ENCODE data around the gene TAF5L.
"Not testable (repeated sequence)": the region's sequence is repeated elsewhere in the genome, so short reads cannot be mapped to it uniquely, and the experiment has no call there.

Gene TAF5L

GRCh38 chr1:229570305-229570704 is 55.6 kb downstream of the TAF5L start:
- in situ Hi-C loops (cut with MboI; ENCODE audit: low sequenced_read_pairs, unreplicated experiment): no loop called here
- no peak for TF ChIP-seq CTCF (IDR thresholded peaks at IDR 0.05; ENCODE audit: borderline replicate concordance, control extremely low read depth, extremely low read depth, insufficient read depth, missing control alignments)
- DNase-seq (ENCODE audit: low spot score): no peak

DNA sequence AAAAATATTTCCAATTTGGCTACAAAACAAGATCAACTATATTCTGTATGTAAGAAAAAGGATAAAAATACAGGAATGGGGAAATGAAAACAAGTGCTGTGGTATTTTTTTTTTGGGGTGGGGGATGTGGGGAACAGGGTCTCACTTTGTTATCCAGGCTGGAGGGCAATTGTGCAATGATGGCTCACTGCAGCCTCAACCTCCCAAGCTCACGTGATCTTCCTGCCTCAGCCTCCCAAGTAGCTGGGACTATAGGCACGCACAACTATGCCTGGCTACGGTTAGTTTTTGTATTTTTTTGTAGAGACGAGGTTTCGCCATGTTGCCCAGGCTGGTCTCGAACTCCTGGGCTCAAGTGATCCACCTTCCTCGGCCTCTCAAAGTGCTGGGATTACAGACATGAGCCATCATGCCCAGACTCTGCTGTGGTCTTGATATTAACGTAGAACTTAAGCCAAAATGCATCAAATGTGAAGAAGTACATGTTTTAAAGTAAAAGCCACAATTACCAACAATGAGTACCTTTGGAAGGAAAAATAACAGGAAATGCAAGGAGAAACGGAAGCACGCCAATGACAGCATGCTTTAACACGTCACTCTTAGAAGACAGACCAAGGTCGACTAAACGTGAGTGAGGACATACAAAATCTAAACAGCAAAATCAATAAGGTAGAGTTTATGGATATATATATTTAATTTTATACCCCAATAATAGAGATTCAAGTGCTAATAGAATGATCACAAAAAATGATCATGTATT is 58.6 kb downstream of the TAF5L start:
- no peak for TF ChIP-seq CTCF (IDR thresholded peaks at IDR 0.05; ENCODE audit: borderline replicate concordance, control extremely low read depth, extremely low read depth, insufficient read depth, missing control alignments)
- DNase-seq (ENCODE audit: low spot score): no peak
- in situ Hi-C loops (cut with MboI; ENCODE audit: low sequenced_read_pairs, unreplicated experiment): no loop called here

- no peak for TF ChIP-seq CTCF (IDR thresholded peaks at IDR 0.05; ENCODE audit: borderline replicate concordance, control extremely low read depth, extremely low read depth, insufficient read depth, missing control alignments)
- no peak for DNase-seq (ENCODE audit: low spot score)
- in situ Hi-C loops (cut with MboI; ENCODE audit: low sequenced_read_pairs, unreplicated experiment): no loop called here
These were observed 62.2 kb downstream of the TAF5L start for GRCh38 chr1:229563701-229564100.

GRCh38 chr1:229563241-229563640 is 62.7 kb downstream of the TAF5L start:
- no peak for TF ChIP-seq CTCF (IDR thresholded peaks at IDR 0.05; ENCODE audit: borderline replicate concordance, control extremely low read depth, extremely low read depth, insufficient read depth, missing control alignments)
- in situ Hi-C loops (cut with MboI; ENCODE audit: low sequenced_read_pairs, unreplicated experiment): no loop called here
- DNase-seq (ENCODE audit: low spot score): no peak

DNA sequence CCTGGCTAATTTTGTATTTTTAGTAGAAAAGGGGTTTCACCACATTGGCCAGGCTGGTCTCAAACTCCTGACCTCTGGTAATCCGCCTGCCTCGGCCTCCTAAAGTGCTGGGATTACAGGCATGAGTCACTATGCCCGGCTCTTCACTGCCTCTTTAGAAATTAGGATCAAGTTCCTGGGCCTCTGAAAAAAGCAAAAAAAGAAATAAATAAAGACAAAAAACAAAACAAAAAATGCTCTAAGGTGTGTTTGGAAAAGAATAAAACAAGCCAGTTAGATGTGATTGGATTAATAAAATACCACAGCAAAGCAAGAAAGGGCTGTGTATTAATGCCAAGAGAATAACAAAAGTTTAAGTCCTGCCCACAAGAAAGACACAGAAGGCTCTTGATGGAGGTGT is 63.2 kb downstream of the TAF5L start:
- in situ Hi-C loops (cut with MboI; ENCODE audit: low sequenced_read_pairs, unreplicated experiment): no loop called here
- TF ChIP-seq CTCF (IDR thresholded peaks at IDR 0.05; ENCODE audit: borderline replicate concordance, control extremely low read depth, extremely low read depth, insufficient read depth, missing control alignments): no peak
- DNase-seq (ENCODE audit: low spot score): no peak

DNA sequence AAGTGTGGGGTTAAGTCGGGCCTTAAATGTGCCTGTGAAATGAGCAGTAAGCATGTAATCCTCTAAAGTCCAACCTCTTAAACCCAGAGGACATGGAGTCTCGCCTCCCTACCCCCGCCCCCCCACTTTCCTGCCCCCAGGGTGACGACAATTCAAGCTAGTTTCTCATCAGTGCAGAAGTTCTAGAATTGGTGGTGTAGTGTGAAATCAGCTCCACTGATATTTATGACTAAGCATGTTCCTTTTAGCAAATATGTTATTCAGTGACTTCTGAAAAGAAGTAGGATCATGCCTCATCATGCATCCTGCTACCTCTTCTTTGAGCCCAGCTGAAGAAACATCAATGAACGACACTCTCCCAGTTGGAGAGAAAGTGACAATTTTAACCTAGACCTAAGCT is 64.8 kb downstream of the TAF5L start:
- TF ChIP-seq CTCF (IDR thresholded peaks at IDR 0.05; ENCODE audit: borderline replicate concordance, control extremely low read depth, extremely low read depth, insufficient read depth, missing control alignments): no peak
- no peak for DNase-seq (ENCODE audit: low spot score)
- in situ Hi-C loops (cut with MboI; ENCODE audit: low sequenced_read_pairs, unreplicated experiment): no loop called here

DNA sequence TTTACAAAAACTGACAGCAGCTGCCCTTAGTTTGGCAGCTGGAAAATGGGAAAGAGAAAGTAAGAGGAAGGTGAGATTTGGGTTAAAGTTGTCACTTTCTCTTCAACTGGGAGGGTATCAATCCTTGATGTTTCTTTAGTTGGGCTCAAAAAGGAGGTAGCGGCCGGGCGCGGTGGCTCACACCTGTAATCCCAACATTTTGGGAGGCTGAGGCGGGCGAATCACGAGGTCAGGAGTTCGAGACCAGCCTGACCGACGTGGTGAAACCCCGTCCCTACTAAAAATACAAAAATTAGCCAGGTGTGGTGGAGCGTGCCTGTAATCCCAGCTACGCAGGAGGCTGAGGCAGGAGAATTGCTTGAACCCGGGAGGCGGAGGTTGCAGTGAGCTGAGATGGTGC is 65.8 kb downstream of the TAF5L start:
- DNase-seq (ENCODE audit: low spot score); in situ Hi-C loops (cut with MboI; ENCODE audit: low sequenced_read_pairs, unreplicated experiment): not testable (repeated sequence)

GRCh38 chr1:229559336-229559801 is 66.6 kb downstream of the TAF5L start:
- DNase-seq (ENCODE audit: low spot score); in situ Hi-C loops (cut with MboI; ENCODE audit: low sequenced_read_pairs, unreplicated experiment): not testable (repeated sequence)
